Coronary artery (tissue), 2 donors: Measurements from ENCODE around the gene COL4A1.

Experiments
- DNase-seq: peaks from one replicate; pipeline ENCODE4 v3.0.0-alpha.2; 2017; ENCODE audit warnings: low spot score
- H3K27ac ChIP-seq, 2 donors: fragments of 200-600 bp; sonication (generic); one replicate each; pipeline ENCODE4 v1.5.1; 2016 to 2019
- H3K4me3 ChIP-seq: fragments of 200-600 bp; sonication (generic); 2 replicates; pipeline ENCODE4 v1.5.1; 2016; ENCODE audit warnings: mild to moderate bottlenecking, moderate library complexity
- CTCF ChIP-seq: fragments of 200-600 bp; sonication (generic); IDR thresholded peaks from one replicate; pipeline ENCODE4 v1.5.1; 2019; ENCODE audit warnings: antibody characterized with exemption

The COL4A1 gene

GRCh38 chr13:110270507-110270906 is 36.5 kb downstream of the COL4A1 start:
- no peak for DNase-seq
- H3K4me3 ChIP-seq = no peak overlapping the region
- peak overlapping the region; percentile 27 to 69 for H3K27ac ChIP-seq
- TF ChIP-seq CTCF = no peak

- Histone ChIP-seq H3K27ac (peak overlapping the region in 1 of 2 donors; percentile 72), H3K4me3 (no peak overlapping the region)
- no peak for DNase-seq
- TF ChIP-seq CTCF = no peak
Measured at GRCh38 chr13:110269509-110270185, 37.3 kb downstream of the COL4A1 start.

GRCh38 chr13:110268576-110269185 is 38.3 kb downstream of the COL4A1 start:
- no peak for DNase-seq
- peak overlapping the region; percentile 19 for H3K4me3 ChIP-seq
- TF ChIP-seq CTCF = no peak
- peak overlapping the region; percentile 6 to 83 for H3K27ac ChIP-seq

GRCh38 chr13:110268061-110268460 is 38.9 kb downstream of the COL4A1 start:
- Histone ChIP-seq H3K27ac (peak overlapping the region; percentile 6 to 83), H3K4me3 (peak overlapping the region; percentile 19)
- DNase-seq = no peak
- no peak for TF ChIP-seq CTCF

- TF ChIP-seq CTCF = no peak
- DNase-seq = no peak
- peak overlapping the region; percentile 54 to 92 for H3K27ac ChIP-seq
- H3K4me3 ChIP-seq = peak overlapping the region; percentile 23
Measured at GRCh38 chr13:110266983-110267382, 40.0 kb downstream of the COL4A1 start.

GRCh38 chr13:110266431-110266809 is 40.5 kb downstream of the COL4A1 start:
- Histone ChIP-seq H3K27ac (peak overlapping the region; percentile 54 to 92), H3K4me3 (peak overlapping the region; percentile 42)
- no peak for TF ChIP-seq CTCF
- no peak for DNase-seq
